ENCODE measurements around the gene SLC10A7.

SLC10A7 gene

GRCh38 chr4:146252969-146253611 lies 268.6 kb downstream of the SLC10A7 start:
- no peak for DNase-seq

DNA sequence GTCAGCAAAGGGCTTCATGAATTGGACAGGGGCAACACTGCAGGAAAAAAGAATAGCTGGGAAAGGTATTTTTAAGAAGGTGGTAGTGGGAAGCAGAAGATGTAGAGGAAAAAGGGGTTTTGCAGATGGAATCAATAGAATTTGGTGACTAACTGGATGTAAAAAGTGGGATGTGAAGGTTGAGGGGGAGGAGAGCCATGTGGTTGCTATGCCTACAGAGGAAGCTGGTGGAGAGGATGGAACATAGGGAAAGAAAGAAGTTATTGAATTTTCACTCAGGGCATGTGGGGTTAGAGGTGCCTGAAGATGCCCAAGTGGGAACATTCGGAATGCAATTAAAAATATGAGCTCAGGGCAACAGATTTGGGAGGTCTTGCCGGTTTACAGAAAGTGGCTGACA lies 274.4 kb downstream of the SLC10A7 start:
- no peak for DNase-seq

- DNase-seq: no peak
Measured at GRCh38 chr4:146246381-146246780, 275.4 kb downstream of the SLC10A7 start.

GRCh38 chr4:146245850-146246249 lies 275.9 kb downstream of the SLC10A7 start:
- no peak for DNase-seq

GRCh38 chr4:146245246-146245645 lies 276.5 kb downstream of the SLC10A7 start:
- no peak for DNase-seq

- no peak for DNase-seq
Measured at GRCh38 chr4:146244496-146244895, 277.2 kb downstream of the SLC10A7 start.

DNA sequence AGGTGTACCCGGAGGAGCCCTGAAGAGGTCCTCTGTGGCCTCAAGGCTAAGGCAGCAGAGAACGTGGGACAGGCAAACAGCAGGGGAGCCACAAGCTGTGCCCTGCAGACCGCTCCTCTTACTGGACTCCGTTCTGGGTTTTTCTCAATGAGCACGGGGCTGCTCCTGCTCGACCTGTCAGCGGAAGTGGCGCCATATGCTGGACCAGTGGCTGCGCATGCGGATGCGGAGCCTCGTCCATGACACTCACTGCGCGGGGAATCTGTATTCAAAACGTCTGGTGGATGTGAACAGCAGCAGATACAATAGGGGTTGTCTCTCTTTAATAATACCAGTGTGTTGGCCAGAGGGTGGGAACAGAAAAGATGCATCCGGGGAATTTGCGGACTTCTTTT lies 277.9 kb downstream of the SLC10A7 start:
- DNase-seq: no peak

DNA sequence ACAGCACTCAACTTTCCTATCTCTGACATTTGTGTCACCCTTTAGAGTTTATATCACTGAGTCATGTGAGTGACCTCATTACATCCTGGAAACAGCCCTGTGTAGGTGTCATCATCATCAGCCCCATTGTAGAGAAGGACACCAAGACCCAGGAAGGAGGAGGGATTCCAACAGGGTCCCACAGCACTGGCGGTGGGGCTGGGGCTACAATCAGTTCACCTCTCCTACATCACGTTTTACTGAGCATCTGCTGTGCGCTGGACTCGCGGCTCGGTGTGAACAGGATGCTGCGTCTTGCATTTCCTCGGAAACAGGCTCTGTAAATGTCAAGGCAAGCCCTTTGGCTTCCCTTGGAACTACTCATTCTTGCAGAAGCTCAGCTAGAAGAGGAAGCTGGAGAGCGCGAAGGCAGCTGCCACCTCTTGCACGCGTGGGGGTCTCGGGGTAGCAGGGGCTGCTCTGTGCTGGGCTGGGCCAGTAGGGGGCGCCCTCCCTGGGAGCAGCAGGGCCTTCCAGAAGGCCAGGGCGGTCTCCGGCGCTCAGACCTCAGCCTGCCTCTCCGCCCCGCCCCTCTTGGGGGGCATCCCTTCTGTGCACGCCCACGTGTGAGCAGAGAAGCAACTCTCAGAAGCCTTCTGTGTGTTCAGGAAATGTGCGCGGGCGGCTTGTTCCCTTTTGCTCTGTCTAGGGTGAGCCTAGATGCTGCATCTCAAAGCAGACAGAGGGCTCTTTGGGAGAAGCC lies 278.4 kb downstream of the SLC10A7 start:
- DNase-seq: peak; percentile 70

- DNase-seq: no peak
Measured at GRCh38 chr4:146238107-146238506, 283.6 kb downstream of the SLC10A7 start.

DNA sequence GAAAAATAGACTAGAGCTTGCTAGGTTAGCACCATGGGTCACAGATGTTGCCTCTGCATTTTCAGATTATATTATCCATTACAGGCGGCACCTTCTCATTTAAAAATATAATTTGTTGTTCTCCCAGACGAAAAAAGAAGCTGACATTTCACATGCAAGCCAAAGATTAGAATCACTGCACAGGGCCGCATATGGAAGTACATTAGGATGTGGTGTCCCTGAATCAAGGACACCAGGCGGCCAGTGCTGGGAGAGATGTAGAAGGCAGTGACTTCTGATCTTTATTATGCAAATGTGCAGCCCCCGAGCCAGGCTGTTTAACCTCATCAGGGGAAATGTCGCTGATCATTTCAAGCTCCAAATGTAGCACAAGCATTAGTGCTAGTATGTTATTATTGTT lies 284.6 kb downstream of the SLC10A7 start:
- DNase-seq: no peak

GRCh38 chr4:146236216-146236615 lies 285.5 kb downstream of the SLC10A7 start:
- DNase-seq: no peak

DNA sequence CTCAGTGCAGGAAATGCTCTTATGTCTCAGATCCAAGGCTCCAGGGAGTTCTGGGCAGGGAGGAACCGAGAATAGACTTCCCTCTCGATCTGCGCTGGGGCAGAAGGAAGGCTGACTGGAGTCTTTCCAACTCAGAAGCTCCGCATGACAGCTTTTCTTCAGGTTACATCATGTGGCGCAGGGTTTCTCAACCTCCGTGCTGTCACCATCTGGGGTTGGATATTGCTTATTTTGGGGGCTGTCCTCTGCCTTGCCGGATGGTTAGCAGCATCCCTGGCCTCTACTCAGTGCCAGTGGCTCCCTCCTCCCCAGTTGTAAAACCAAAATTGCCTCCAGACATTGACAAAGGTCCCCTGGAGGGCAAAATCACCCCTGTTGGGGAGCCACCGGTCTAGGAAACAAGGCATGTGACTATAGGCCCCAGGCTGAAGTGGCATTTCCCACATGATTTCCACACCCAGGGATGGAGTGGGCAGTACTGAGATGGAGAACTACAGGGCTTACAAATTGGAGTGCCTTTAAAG lies 286.0 kb downstream of the SLC10A7 start:
- peak; percentile 90 for DNase-seq

- peak; percentile 62 for DNase-seq
Measured at GRCh38 chr4:146232131-146232722, 289.5 kb downstream of the SLC10A7 start.

DNA sequence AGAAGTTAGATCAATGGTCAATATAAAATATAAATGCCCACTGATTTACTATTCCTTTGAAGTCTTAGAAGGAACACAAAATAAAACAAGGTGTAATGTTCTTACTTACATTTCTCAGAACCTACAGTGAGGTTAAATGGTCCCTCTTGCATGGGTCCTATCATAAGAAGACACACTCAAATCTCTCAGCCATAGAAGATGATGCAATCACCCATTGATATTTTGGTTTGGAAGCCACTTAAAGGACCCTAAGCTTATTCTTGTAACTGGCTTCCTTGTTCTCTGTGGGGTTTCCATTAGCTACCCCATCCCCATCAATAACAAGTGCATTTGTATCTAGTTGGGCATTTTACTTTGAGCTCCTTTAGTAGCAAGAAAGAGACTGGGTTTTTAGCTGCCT lies 292.3 kb downstream of the SLC10A7 start:
- no peak for DNase-seq

- no peak for DNase-seq
Measured at GRCh38 chr4:146224326-146224966, 297.3 kb downstream of the SLC10A7 start.

DNA sequence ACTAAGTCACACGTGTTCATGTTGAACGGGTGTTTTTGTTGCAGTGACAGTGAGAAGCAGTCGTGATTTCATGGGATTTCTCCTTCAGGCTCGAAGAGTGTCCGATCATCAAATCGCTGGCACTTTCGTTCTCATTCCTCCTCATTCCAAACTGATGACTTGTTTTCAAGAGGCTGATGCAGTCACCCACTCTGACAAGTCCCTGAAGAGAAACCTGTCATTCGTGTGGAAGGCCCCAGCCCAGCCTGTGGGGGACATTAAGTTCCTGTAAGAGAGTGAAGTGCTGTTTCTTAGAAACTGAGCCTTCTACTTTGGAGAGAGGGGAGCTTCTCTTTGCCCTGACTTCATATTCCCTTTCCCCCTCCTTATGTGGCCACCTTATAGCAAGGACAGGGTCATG lies 299.4 kb downstream of the SLC10A7 start:
- no peak for DNase-seq

DNA sequence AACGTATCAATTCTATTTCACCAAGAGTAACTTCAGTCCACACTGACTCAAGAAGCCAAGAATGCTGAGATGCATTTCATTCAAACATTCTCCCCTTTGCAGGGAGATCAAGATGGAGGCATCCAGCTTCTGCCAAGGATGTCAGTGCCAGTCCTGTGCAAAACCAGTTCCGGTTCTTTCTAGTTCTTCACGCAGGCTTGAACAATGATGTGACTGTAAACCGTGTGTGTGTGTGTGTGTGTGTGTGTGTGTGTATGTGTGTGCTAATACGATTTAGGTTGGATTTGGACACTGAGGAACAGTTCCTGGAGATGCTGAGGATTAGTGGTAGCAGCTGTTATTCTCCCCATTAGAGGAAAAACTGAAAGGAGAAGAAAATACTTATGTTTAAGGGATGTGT lies 307.5 kb downstream of the SLC10A7 start, which contains the start of gene REELD1:
TSS of gene REELD1 (plus strand) at position 301 of the 400 bp plus-strand sequence. CDS start 2,415 bp downstream, outside the sequence.
- no peak for DNase-seq

DNA sequence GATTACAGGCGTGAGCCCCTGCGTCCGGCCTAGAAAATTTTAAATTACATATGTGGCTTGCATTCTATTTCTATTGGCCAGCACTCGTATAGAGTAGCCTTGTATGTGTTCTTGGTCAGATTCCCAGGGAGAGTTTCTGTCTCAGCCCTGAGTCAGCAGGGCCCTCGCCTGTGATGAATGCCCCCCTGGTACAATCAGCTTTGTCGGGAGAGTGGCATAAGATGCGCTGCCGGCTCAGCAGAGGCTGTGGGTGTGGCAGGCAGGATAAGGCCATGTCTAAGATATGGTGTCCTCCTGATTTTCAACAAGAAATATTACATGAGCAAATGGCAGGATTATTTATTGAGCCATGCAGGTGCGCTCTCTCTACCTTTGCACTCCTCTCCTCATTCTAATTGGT lies 309.0 kb downstream of the SLC10A7 start:
- DNase-seq: no peak

DNA sequence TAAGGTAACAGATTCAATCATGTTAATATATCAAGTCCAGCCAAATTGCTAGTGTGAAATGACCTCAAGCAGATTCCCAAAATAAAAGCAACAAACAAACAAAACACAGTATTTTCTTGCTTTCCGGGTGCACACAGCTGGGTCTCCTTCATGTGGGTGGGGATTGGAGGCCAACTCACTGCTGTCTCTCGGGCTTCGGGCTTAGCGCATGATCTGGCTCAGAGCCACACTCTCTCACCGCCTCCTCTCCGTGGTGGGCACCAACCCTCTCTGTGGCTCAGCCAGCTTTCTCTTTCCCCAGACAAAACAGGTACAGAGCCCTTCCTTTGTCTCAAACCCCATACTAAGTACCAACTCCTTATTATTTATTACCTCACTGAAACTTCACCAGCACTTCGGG lies 310.3 kb downstream of the SLC10A7 start:
- DNase-seq: no peak

GRCh38 chr4:146210890-146211289 lies 310.9 kb downstream of the SLC10A7 start:
- DNase-seq: no peak

DNA sequence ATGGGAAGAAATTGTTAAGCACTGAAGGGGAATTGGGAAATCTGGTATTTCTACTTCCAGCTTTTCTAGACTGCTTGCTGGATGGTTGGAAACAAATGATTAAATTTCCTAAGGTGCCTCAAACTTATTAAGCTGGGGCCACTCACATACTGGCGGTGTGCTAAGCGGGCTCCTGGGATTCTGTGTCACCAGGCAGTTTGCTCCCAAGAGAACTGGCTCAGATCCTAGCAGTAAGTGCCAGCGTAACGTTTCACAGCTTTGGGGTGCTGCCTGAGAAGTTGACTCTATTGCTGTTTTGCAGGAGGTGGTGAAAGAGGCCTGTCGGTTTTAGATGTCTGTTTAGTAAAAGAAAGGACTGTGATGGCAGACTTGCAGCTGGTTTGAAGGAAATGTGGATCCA lies 314.3 kb downstream of the SLC10A7 start:
- no peak for DNase-seq
